GM21723 (cell line): ENCODE measurements around the gene PYGB.
A peak's percentile ranks its signal among the peaks of the same experiment; 100 is the strongest.
"Not testable (repeated sequence)": the region's sequence is repeated elsewhere in the genome, so short reads cannot be mapped to it uniquely, and the experiment has no call there.

Source experiments
- ATAC-seq: cut with Tn5 transposase; IDR thresholded peaks from one replicate; pipeline ENCODE4 v1.9.1; 2021; ENCODE audit warnings: mild to moderate bottlenecking, moderate library complexity; ENCODE audit not compliant: unreplicated experiment

Gene PYGB

DNA sequence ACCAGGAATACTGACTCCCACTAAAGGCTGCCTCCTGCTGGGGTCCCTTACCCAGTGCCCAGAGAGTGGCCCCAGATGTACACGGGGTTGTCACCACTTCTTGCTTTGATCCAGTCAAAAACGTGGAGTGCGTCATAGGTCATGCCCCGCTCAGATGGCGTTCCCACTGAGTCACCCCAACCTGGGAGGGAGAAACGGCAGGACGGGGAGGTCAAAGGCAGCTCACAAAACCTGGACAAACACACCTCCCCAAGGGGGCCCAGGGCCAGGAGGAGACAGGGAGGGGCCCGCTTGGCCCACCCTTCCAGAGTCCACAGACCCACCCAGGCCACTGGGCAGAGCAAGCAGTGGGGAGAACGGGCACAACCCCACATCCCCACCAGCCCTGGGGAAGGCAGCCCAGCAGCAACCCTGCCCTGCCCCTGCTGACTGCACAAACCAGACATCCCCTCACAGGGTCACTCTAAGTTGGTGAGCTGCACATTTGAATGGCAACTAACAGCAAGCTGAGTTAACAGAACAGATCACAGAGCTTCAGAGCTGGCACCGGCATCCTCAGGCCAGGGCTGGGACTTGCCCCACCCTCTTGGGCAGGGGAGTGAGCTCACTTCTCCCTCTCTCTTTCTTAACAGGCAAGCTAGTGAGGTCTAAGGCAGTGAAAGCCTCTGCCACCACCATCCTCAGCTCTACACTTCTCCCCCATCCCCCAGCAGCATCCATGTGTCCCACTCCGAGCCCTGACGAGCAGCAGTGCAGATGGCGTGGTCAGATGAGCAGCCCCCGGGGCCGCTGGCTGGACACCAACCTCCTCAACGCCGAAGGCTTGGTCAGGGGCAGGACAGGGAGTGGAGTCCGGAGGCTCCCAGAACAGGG is 61.7 kb downstream of the PYGB start:
- ATAC-seq, result no peak

- peak; percentile 91 for ATAC-seq
Observed at GRCh38 chr20:25310268-25310920, 62.5 kb downstream of the PYGB start.

DNA sequence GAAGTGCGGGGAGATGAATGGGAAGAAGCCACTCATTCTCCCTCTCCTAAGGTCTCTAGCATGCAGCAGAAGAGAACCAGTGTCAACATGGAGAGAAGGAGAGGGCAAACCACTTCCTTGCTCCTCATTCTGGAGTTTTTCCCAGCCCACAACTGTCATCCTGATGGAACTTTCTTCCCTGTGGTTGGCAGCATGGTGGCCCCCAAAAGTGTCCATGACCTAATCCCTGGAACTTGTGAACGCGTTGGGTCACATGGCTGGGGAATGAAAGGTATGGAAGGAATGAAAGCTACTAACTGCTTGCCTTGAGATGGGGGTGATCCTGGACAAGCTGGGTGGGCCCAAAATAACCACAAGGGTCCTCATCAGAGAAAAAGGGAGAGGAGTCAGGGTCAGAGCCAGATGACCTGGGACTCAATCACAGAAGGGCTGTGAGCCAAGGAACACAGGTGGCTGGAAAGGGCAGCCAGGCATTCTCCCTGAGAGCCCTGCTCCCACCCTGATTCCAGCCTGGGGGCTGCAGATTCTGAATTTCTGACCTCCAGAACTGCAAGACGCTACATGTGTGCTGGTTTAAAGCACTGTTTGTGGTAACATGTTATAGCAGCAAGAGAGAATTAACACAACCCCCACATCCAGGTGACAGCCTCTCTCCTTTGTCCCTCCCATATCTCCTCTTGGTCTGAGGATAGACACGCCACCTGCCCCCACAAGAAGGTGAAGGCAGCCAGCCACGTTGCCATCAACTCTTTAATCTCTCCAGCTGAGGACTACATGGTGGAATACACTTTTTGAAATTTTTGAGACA is 63.2 kb downstream of the PYGB start:
- no peak for ATAC-seq

DNA sequence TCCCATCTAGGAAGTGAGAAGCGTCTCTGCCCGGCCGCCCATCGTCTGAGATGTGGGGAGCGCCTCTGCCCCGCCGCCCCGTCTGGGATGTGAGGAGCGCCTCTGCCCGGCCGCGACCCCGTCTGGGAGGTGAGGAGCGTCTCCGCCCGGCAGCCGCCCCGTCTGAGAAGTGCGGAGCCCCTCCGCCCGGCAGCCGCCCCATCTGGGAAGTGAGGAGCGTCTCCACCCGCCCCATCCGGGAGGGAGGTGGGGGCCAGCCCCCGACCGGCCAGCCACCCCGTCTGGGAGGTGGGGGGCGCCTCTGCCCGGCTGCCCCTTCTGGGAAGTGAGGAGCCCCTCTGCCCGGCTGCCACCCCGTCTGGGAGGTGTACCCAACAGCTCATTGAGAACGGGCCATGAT is 64.8 kb downstream of the PYGB start:
- not testable (repeated sequence) for ATAC-seq

DNA sequence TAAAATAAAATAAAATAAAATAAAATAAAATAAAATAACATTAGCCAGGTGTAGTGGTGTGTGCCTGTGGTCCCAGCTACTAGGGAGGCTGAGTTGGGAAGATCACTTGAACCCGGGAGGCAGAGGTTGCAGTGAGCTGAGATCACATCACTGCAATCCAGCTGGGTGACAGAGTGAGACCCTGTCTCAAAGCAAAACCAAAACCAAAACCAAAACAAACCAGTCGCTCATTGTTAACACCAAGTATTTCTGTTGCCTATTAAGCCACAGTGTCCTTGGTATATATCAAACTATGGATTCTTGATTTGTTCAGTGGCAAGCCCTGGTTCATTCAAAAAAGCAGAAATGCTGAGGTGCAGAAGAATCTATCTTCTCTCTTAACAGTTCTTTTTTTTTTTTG is 65.7 kb downstream of the PYGB start:
- no peak for ATAC-seq

DNA sequence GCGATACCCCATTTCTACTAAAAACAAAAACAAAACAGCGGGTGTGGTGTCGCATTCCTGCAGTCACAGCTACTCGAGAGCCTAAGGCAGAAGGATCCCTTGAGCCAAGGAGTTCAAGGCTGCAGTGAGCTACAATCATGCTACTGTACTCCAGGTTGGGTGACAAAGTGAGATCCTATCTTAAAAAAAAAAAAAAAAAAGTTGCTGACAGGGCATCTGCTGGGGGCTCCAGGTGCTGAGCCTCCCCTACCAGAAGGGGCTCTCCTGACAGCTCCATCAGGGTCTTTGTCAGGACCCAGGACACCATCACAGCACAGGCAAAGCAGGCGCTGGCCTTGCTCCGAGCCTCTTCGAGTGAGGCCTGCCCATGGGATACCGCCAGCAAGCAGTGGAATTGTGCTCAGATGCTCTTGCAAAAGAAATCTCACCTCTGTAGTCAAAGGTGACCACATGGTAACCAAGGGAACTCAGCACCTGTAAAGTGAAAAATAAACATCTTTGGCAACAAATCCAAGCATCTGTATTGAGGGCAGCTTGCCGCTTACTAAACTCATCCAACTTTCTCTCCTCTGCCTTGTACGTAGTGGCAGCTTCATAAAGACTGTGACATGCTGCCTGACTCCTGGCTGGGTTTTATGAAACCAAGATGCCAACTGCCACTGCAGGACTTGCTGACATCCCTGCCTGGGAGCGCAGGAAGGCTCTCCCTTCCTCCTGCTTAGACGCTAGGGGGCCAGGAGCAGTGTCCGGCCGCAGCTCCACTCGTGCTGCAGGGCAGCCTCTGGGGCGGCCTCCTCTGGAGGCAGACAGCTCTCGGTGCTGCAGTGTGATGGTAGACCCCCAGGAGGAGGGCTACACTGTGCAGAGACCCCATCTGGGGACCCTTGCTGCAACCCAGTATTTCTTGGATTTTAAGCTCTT is 66.9 kb downstream of the PYGB start:
- no peak for ATAC-seq

- no peak for ATAC-seq
Observed at GRCh38 chr20:25315418-25316210, 67.7 kb downstream of the PYGB start.

DNA sequence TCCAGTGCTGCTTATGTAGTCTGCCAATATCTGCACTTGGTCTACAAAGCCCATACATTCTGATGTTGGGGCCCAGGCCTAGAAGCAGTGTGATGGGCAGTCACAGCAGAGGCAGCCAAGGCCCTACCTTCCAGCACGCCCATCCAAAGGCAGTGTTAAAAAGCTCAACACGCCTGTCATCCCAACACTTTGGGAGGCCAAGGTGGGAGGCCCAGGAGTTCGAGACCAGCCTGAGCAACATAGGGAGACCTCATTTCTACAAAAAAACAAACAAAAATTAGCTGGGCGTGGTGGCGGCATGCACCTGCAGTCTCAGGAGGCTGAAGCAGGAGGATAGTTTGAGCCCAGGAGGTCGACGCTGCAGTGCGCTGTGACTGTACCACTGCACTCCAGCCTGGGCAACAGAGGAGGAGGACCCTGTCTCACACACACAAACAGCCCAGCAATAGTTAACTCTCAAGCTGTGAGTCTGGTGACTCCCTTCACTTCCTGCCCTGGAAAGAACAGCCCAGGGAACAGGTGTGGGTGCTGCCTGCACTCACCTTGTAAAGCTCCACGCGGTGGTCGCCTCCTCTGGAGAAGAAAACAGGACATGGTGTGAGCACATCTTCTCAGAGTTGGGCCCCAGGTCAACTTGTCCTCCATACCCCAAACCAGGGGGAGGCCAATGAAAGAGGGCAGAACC is 68.8 kb downstream of the PYGB start:
- ATAC-seq, result no peak

DNA sequence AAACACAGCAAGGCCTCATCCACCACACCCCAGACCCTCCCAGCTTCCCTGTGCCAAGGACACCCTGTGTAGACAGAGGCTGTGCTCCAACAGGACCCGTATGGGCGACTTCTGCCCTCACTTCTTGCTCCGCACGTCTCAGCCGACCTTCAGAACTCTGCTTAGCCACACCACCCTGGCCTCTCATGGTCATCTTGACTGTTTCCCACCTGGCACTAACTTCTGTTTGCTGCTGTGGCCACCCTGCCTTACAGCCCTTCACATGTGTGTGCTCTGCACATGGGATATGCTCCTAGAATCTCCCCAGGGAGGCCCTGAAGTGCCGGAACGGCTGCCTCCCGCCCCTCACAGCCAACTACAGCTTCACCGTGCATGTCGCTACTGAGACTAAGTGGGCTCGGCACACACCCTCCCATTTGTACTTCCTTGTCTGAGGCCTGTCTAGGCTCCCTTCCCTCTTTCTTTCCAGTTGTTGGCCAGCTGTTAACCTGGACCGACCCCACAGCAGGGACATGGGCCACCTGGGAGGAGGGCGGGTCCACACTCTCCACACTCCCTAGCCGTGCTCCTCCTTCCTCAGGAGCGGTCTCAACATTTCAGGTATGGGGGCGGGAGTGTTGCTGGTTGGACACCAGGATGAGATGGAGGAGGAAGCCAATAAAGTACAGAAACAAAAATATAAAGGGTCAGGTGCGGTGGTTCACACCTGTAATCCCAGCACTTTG is 69.6 kb downstream of the PYGB start:
- ATAC-seq, result no peak

- peak; percentile 87 for ATAC-seq
Observed at GRCh38 chr20:25318471-25319240, 70.8 kb downstream of the PYGB start.

DNA sequence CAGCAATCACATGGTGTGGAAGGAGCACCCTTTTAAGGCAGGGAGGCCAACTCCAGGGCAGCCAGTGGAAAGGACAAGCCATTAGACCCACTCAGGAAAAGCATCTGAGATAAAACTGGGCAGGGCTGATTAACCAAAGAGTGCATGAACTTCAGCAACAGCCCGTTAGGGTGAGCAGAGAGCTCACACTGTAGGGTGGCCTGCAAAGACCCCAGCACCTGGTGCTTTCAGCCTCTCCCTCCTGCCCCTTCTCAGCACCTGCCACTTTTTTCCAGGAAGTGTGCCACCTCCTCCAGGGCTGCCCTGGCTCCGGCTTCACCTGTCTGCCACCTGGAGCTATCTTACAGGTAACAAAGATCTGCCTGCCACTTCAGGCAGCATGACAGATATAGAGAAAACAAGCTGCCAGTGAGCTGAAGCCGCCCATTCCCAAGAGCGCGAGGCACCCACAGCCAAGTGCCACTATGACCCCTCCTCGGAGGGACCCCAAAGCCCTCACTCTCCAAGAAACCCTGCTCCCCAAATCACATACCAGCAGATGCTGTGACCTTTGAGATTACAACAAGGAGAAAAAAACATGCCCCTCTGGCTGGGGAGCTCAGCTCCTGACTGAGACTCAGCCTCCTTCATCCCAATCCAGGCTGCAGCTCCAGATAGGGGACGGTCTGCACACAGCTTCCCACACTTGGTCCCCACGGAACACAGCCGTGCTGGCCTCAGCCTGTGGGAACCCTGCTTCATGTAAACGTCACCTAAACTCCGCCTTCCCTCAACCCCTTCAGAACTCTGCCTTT is 71.6 kb downstream of the PYGB start:
- ATAC-seq, result no peak

DNA sequence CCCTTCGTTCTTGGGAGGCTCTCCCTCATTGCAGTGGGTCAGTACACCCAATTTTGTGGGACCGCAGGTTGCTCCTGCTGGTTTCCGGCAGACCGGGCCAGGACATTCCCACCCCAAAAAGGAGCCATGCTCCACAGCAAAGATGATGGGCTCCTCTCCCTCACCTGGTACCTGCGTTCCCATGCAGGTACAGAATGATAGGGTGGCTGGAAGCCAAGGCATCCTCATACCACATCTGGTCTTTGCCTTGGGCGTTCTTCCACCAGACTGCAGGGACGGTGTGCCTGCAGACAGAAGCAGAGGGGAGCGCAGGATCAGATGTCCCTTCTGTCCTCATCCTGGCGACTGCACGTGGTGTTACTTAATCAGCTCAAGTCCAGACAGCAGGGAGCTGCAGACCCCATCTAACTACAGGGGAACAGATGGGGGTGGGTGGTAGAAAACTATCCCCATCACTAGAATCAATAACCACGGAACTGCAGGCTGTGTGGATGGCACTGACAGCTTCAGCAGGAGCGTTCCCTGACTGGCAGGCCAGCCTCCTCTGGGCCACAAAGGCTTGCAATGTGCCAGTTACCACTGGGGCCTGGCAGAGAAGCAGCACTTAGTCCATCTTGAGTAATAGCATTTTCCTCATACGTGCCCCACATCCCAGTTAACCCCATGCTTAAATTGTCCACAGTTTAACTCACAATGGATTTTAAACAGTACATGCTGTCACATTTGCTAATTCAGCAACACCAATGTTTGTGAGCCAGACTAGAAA is 72.3 kb downstream of the PYGB start:
- no peak for ATAC-seq

- no peak for ATAC-seq
Observed at GRCh38 chr20:25321262-25321831, 73.5 kb downstream of the PYGB start.

DNA sequence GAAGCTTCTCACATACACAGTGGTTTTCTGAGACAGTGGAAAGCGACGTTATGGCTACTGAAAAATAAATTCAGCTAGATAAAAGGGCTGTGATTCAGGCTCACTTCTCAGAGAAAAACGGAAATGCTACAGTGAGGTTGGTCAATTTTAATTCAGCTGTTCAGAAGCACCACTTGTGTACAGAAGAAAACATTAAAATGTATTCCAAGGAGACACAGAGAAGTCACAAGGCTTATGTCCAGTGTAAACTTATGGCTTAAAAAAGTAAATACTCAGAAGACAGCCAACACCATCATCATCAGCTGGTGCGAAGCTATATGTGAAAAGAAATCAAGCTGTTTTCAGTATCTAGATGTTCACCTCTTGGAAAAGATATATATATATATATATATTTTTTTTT is 74.1 kb downstream of the PYGB start:
- no peak for ATAC-seq

GRCh38 chr20:25323496-25324246 is 75.8 kb downstream of the PYGB start:
- ATAC-seq, result no peak
